ENCODE data around the gene TATDN3.

Gene TATDN3

DNA sequence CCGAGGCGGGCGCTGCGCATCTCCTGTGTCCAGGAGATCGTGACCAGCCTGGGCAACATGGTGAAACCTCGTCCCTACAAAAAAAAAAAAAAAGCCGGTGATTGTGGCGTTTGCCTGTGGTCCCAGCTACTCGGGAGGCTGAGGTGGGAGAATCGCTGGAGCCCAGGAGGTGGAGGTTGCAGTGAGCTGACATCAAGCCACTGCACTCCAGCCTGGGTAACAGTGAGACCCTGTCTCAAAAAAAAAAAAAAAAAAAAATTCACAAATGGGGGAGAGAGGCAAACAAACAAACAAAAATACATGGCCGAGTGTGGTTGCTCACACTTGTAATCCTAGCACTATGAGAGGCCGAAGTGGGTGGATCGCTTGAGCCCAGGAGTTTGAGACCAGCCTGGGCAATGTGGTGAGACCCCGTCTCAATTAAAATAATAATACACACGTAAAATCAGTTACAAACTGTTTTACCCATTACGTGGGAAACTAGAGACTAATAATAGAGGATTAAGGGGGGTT is 758 bp downstream of the TATDN3 start:
- no peak for FAIRE-seq

DNA sequence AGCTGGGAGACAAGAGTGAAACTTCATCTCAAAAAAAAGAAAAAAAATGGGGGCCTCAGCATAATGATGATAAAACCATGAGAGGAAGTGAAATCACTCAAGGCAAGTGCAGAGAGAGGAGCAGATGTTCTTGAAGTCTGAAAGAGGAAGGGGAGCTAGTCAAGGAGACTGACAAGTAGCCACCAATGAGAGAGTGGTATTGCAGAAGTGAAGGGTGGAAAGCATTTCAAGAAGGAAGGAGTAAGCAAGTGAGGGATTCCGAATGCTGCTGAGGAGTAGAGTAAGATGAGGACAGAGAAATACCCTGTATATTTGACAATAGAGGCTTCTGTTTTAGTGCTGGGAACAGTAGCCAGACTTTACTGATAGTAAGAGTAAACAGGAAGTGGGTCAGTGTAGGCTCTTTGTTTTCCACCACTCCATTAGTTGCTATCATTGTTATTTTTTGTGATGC is 2.9 kb downstream of the TATDN3 start:
- FAIRE-seq, result peak; percentile 61

More for the DNA sequence above, 758 bp downstream of the TATDN3 start:
- DNase-seq (ENCODE audit: insufficient read length, low spot score), result no peak
- TF ChIP-seq TAF1 (IDR thresholded peaks at IDR 0.05; ENCODE audit: low read depth, low read length) (no peak), POLR2AphosphoS5 (IDR thresholded peaks at IDR 0.05; ENCODE audit: low read depth, low read length) (no peak), POLR2A (IDR thresholded peaks at IDR 0.05; ENCODE audit: low read depth, low read length) (no peak), SPI1 (IDR thresholded peaks at IDR 0.05; ENCODE audit: low read depth, low read length) (no peak), POU2F2 (IDR thresholded peaks at IDR 0.05; ENCODE audit: low read depth, low read length) (no peak), PAX5 (IDR thresholded peaks at IDR 0.05; ENCODE audit: insufficient read depth, low read length, severe bottlenecking) (no peak)

DNA sequence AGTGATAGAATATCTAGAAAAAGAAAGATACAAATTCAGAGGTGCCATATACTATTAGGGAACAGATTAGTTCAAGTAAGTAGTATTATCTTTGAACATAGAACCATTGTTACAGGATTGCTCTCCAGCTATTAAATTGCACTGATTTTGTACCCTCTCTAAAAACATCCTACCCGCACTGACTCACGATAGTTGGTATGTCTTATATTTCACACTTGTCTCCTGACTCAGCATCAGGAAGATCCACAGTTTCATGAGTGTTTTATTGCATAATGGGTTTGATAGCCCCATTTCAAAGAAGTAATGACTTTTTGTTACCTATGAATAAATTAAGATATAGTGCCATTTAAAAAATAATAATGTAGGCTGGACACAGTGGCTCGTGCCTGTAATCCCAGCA is 6.0 kb downstream of the TATDN3 start:
- no peak for FAIRE-seq
- DNase-seq (ENCODE audit: insufficient read length, low spot score), result no peak
- no peak for TF ChIP-seq SPI1 (IDR thresholded peaks at IDR 0.05; ENCODE audit: low read depth, low read length)
- TF ChIP-seq POLR2AphosphoS5 (IDR thresholded peaks at IDR 0.05; ENCODE audit: low read depth, low read length), result no peak
- TF ChIP-seq POU2F2 (IDR thresholded peaks at IDR 0.05; ENCODE audit: low read depth, low read length), result no peak
- TF ChIP-seq TAF1 (IDR thresholded peaks at IDR 0.05; ENCODE audit: low read depth, low read length), result no peak
- TF ChIP-seq POLR2A (IDR thresholded peaks at IDR 0.05; ENCODE audit: low read depth, low read length), result no peak
- no peak for TF ChIP-seq PAX5 (IDR thresholded peaks at IDR 0.05; ENCODE audit: insufficient read depth, low read length, severe bottlenecking)

More for the DNA sequence above, 2.9 kb downstream of the TATDN3 start:
- 0 out of 2 replicates have a peak, but pooled peaks have one; percentile 11 for TF ChIP-seq POU2F2 (IDR thresholded peaks at IDR 0.05; ENCODE audit: low read depth, low read length)
- peak; percentile 59; the same call in 1 of the 2 replicates for TF ChIP-seq TAF1 (IDR thresholded peaks at IDR 0.05; ENCODE audit: low read depth, low read length)
- no peak for TF ChIP-seq PAX5 (IDR thresholded peaks at IDR 0.05; ENCODE audit: insufficient read depth, low read length, severe bottlenecking)
- peak; percentile 97 for TF ChIP-seq SPI1 (IDR thresholded peaks at IDR 0.05; ENCODE audit: low read depth, low read length)
- TF ChIP-seq POLR2A (IDR thresholded peaks at IDR 0.05; ENCODE audit: low read depth, low read length), result peak; percentile 81
- TF ChIP-seq POLR2AphosphoS5 (IDR thresholded peaks at IDR 0.05; ENCODE audit: low read depth, low read length), result peak; percentile 71
- DNase-seq (ENCODE audit: insufficient read length, low spot score), result peak; percentile 34

DNA sequence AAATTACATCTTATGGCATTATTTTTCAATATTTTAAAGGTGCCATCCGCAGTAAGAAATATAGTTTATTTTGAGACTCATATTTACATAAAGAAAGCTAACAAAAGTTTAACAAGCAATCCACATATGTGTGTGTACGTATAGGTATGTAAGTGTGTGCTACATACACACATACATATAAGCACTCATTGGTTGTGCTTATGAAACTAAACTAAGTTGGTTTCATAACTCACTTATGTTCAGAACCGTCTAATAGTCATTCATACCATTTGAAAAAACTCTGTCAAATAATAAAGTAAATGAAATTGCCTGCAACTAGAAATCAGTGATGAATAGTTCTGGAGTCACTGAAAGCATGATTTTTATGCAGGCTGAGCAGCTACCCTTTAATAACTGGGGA is 14.1 kb downstream of the TATDN3 start:
- no peak for FAIRE-seq
- TF ChIP-seq POLR2A (IDR thresholded peaks at IDR 0.05; ENCODE audit: low read depth, low read length), result no peak
- TF ChIP-seq SPI1 (IDR thresholded peaks at IDR 0.05; ENCODE audit: low read depth, low read length), result no peak
- TF ChIP-seq POU2F2 (IDR thresholded peaks at IDR 0.05; ENCODE audit: low read depth, low read length), result no peak
- no peak for TF ChIP-seq TAF1 (IDR thresholded peaks at IDR 0.05; ENCODE audit: low read depth, low read length)

GRCh38 chr1:212814537-212815334 is 23.0 kb downstream of the TATDN3 start:
- peak; percentile 58 for FAIRE-seq
- no peak for DNase-seq (ENCODE audit: insufficient read length, low spot score)
- TF ChIP-seq SPI1 (IDR thresholded peaks at IDR 0.05; ENCODE audit: low read depth, low read length), result no peak
- TF ChIP-seq POLR2AphosphoS5 (IDR thresholded peaks at IDR 0.05; ENCODE audit: low read depth, low read length), result no peak
- TF ChIP-seq TAF1 (IDR thresholded peaks at IDR 0.05; ENCODE audit: low read depth, low read length), result no peak
- no peak for TF ChIP-seq POU2F2 (IDR thresholded peaks at IDR 0.05; ENCODE audit: low read depth, low read length)
- no peak for TF ChIP-seq POLR2A (IDR thresholded peaks at IDR 0.05; ENCODE audit: low read depth, low read length)
- no peak for TF ChIP-seq PAX5 (IDR thresholded peaks at IDR 0.05; ENCODE audit: insufficient read depth, low read length, severe bottlenecking)

More for the DNA sequence above, 14.1 kb downstream of the TATDN3 start:
- no peak for DNase-seq (ENCODE audit: insufficient read length, low spot score)

- TF ChIP-seq PAX5 (IDR thresholded peaks at IDR 0.05; ENCODE audit: insufficient read depth, low read length, severe bottlenecking) (no peak), POLR2AphosphoS5 (IDR thresholded peaks at IDR 0.05; ENCODE audit: low read depth, low read length) (no peak), TAF1 (IDR thresholded peaks at IDR 0.05; ENCODE audit: low read depth, low read length) (no peak), POU2F2 (IDR thresholded peaks at IDR 0.05; ENCODE audit: low read depth, low read length) (no peak), SPI1 (IDR thresholded peaks at IDR 0.05; ENCODE audit: low read depth, low read length) (no peak)
- no peak for DNase-seq (ENCODE audit: insufficient read length, low spot score)
- no peak for FAIRE-seq
Observed at GRCh38 chr1:212816567-212817278, 25.0 kb downstream of the TATDN3 start.

DNA sequence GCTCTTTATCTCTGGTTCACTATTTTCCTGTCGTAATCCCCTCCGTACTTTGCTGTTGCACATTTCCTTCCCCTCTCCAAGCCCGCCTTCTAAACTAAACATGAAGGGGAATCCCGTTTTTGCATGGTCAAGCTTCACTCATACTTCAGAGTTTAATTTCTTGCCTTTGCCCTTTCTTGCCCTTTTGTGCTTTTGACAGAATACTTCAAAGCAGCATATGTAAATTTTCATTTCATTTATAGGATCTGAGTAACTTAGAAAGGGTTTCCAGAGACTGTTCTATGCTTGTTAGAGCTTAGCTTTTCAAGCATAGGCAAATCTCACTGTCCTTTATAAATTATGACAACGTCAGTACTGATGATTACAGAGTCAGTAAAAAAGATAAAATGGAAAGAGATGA is 28.0 kb downstream of the TATDN3 start:
- FAIRE-seq (peak; percentile 77), DNase-seq (ENCODE audit: insufficient read length, low spot score) (no peak)
- TF ChIP-seq POU2F2 (IDR thresholded peaks at IDR 0.05; ENCODE audit: low read depth, low read length) (0 out of 2 replicates have a peak, but pooled peaks have one; percentile 17), POLR2A (IDR thresholded peaks at IDR 0.05; ENCODE audit: low read depth, low read length) (no peak), SPI1 (IDR thresholded peaks at IDR 0.05; ENCODE audit: low read depth, low read length) (no peak), POLR2AphosphoS5 (IDR thresholded peaks at IDR 0.05; ENCODE audit: low read depth, low read length) (no peak)

DNA sequence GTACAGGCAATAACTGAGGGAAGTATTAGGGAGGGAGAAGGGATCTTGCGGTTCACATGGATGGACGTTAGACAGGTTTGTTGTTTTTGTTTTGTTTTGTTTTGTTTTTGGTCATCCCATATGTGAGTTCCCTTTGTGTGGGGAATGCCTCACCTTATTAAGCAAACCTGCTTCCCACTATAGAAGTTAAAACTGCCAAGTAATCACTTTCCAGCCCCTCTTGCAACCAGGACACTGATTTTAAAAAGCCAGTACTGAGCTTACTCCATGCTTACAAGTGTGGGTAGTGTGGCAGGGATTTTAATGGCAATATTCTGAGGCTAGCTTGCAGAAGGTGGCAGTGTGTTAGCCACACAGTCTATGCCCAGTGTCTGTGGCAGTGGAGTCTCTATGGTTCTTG is 29.3 kb downstream of the TATDN3 start:
- no peak for TF ChIP-seq POLR2AphosphoS5 (IDR thresholded peaks at IDR 0.05; ENCODE audit: low read depth, low read length)
- TF ChIP-seq PAX5 (IDR thresholded peaks at IDR 0.05; ENCODE audit: insufficient read depth, low read length, severe bottlenecking), result no peak
- TF ChIP-seq SPI1 (IDR thresholded peaks at IDR 0.05; ENCODE audit: low read depth, low read length), result no peak
- no peak for TF ChIP-seq POLR2A (IDR thresholded peaks at IDR 0.05; ENCODE audit: low read depth, low read length)
- TF ChIP-seq POU2F2 (IDR thresholded peaks at IDR 0.05; ENCODE audit: low read depth, low read length), result no peak
- TF ChIP-seq TAF1 (IDR thresholded peaks at IDR 0.05; ENCODE audit: low read depth, low read length), result no peak
- FAIRE-seq (peak; percentile 43), DNase-seq (ENCODE audit: insufficient read length, low spot score) (no peak)

DNA sequence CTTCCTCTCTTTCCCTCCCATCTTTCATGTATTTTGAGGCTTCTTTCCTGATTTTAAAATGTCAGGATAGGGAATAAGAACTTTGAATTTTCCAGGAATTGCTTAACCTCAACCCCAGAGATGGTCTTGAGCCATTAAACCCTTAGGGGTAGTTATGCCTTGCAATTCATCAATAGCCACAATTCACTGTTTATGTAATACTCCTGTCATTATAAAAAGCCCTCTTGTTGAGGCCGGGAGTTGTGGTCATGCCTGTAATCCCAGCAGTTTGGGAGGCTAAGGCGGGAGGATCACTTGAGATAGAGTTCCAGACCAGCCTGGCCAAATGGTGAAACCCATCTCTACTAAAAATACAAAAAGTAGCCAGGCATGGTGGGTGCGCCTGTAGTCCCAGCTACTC is 31.3 kb downstream of the TATDN3 start:
- DNase-seq (ENCODE audit: insufficient read length, low spot score), result no peak
- FAIRE-seq, result no peak
- TF ChIP-seq POLR2A (IDR thresholded peaks at IDR 0.05; ENCODE audit: low read depth, low read length), result no peak
- no peak for TF ChIP-seq POU2F2 (IDR thresholded peaks at IDR 0.05; ENCODE audit: low read depth, low read length)
- no peak for TF ChIP-seq PAX5 (IDR thresholded peaks at IDR 0.05; ENCODE audit: insufficient read depth, low read length, severe bottlenecking)
- no peak for TF ChIP-seq SPI1 (IDR thresholded peaks at IDR 0.05; ENCODE audit: low read depth, low read length)
- TF ChIP-seq POLR2AphosphoS5 (IDR thresholded peaks at IDR 0.05; ENCODE audit: low read depth, low read length), result no peak
- no peak for TF ChIP-seq TAF1 (IDR thresholded peaks at IDR 0.05; ENCODE audit: low read depth, low read length)

Data from GM12891 (cell line).